Germinal center (tissue), 1 donor: ENCODE data around the gene LIPE.

Experiments used
- DNase-seq: peaks from one replicate; pipeline ENCODE4 v3.0.0; 2012; ENCODE audit warnings: mixed read lengths, low spot score

LIPE gene

GRCh38 chr19:42380155-42380554 is 47.0 kb downstream of the LIPE start:
- no peak for DNase-seq

GRCh38 chr19:42378225-42379215 is 48.7 kb downstream of the LIPE start:
- DNase-seq: no peak

- DNase-seq: no peak
These were observed 51.0 kb downstream of the LIPE start for GRCh38 chr19:42376177-42376555.

GRCh38 chr19:42375415-42376176 is 51.6 kb downstream of the LIPE start:
- no peak for DNase-seq

GRCh38 chr19:42374826-42375376 is 52.3 kb downstream of the LIPE start:
- no peak for DNase-seq

- DNase-seq: no peak
These were observed 56.5 kb downstream of the LIPE start for GRCh38 chr19:42370626-42371175.

- no peak for DNase-seq
These were observed 57.1 kb downstream of the LIPE start for GRCh38 chr19:42370068-42370520.

- DNase-seq: no peak
These were observed 57.6 kb downstream of the LIPE start for GRCh38 chr19:42369433-42370067.

- no peak for DNase-seq
These were observed 58.4 kb downstream of the LIPE start for GRCh38 chr19:42368765-42369164.

GRCh38 chr19:42368360-42368759 is 58.8 kb downstream of the LIPE start:
- DNase-seq: no peak

- DNase-seq: no peak
These were observed 59.3 kb downstream of the LIPE start for GRCh38 chr19:42367929-42368328.

GRCh38 chr19:42366673-42367072 is 60.5 kb downstream of the LIPE start:
- DNase-seq: no peak

GRCh38 chr19:42363614-42364346 is 63.4 kb downstream of the LIPE start:
- peak; percentile 66 for DNase-seq

- no peak for DNase-seq
These were observed 64.2 kb downstream of the LIPE start for GRCh38 chr19:42362891-42363440.

GRCh38 chr19:42362342-42362741 is 64.8 kb downstream of the LIPE start:
- DNase-seq: no peak

GRCh38 chr19:42361545-42361910 is 65.7 kb downstream of the LIPE start:
- DNase-seq: no peak

GRCh38 chr19:42360787-42361544 is 66.2 kb downstream of the LIPE start:
- DNase-seq: no peak

GRCh38 chr19:42357290-42357689 is 69.9 kb downstream of the LIPE start:
- no peak for DNase-seq

- no peak for DNase-seq
These were observed 70.5 kb downstream of the LIPE start for GRCh38 chr19:42356686-42357085.

GRCh38 chr19:42355896-42356295 is 71.3 kb downstream of the LIPE start:
- DNase-seq: no peak
